GM21786 (cell line): ENCODE results near the gene DNAJA4.

Source experiments
- ATAC-seq: cut with Tn5 transposase; IDR thresholded peaks from one replicate; pipeline ENCODE4 v1.9.1; 2021; ENCODE audit not compliant: unreplicated experiment

Gene DNAJA4

DNA sequence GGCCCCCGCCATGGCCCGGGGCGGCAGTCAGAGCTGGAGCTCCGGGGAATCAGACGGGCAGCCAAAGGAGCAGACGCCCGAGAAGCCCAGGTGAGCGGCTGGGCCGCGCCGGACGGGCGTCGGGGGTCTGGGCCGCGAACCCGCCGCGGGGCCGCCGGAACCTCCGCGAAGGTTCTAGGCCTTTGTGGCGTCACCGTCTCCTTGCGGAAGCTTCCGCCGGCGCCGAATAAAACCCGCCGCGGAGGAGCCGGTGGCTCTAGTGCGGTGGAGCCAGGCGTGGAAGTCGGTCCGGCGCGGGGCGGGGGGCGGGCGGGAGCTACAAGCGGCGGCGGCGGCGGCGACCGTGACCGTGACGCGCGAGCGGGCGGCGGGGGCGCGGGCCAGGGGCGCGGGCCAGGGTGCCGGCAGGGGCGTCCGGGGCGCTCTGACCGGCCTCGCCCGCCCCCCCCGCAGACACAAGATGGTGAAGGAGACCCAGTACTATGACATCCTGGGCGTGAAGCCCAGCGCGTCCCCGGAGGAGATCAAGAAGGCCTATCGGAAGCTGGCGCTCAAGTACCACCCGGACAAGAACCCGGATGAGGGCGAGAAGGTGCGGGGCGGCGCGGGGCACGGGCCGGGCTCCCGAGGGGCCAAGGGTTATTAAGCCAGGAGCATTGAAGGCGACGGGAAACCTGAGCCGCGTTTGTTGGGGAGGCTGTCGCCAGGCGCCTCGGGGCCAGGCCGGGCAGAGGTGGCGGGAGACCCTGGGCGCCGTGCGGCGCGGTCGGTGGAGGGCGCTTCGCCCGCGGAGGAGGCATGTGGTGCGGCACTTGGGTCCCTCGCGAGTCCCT is at the start of gene DNAJA4:
Gene DNAJA4 (plus strand): TSS at position 259 of the 833 bp plus-strand sequence. CDS start 202 bp downstream, at position 461.
- no peak for ATAC-seq

DNA sequence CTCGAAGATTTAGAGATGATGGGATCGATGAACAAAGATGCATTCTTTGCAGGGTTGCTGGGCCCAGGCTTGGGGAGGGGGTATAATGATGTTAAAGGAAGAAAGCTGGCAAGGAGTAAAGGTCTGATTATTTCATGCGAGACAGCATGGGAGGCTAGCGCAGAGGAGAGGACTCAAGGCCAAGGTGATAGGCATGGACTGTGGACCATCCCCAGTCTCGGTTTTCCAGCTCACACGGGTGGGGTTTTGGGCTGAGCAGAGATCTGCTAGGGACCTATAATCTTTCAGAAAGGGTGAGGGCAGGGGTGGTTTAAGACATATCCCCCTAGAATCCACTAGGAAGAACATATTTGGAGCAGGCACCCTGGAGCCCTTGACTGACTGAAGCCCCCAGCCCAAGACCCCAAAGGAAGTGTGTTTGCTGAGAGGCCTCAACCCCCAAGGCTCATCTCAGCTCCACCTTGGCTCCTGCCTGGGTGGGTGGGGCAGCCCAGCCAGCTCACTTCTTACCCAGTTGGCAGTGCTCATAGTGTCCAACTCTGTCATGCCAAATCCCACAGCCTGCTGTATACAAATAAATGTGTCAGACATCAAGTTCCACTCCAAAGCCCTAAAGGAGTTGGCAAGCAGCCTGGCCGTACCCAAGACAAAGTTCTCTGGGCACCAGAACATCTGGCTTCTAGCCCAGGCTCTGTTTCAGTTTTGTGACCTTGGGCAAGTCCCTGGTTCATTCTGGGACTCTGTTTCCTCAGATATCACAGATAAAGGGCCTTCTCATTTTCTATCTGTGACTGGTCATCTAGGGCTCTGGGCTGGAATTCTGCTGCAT is 47.9 kb upstream of the DNAJA4 start:
- ATAC-seq, result no peak

DNA sequence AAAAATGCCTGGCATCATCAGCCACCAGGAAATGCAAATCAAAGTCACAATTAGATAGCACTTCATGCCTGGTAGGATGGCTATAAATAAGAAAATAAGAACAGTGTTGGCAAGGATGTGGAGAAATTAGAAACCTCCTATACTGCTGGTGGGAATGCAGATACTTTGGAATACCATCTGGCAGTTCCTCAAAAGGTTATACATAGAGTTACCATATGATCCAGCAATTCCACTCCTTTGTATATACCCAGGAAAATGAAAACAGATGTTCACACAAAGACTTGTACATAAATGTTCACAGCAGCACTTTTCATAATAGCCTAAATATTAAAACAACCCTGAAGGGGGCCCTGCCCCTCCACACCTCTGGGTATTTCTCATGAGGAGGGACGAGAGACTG is 43.6 kb upstream of the DNAJA4 start:
- no peak for ATAC-seq

DNA sequence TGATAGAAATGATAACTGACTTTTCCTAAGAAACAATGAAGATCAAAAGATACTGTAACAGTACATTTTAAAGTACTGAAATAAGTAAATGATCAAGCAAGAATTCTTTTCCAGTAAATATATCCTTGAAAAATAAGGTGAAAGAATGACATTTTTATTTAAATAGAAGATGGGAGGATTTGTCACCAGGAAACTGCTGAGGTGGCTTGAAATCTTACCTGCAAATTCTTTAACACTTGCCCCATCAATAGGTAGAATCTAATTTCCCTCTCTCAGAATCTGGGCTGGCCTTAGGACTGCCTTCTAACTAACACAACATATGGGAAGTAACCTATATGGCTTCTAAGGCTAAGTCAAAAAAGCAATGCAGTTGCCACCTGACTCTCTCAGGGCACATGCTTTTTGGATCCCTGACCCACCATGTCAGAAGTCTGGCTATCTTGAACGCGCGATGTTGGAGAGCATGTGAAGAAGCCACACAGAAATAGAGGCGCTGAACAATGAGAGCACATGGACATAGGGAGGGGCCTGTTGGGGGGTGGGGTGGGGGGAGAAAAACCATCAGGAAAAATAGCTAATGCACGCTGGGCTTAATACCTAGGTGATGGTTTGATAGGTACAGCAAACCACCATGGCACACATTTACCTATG is 41.5 kb upstream of the DNAJA4 start:
- no peak for ATAC-seq

DNA sequence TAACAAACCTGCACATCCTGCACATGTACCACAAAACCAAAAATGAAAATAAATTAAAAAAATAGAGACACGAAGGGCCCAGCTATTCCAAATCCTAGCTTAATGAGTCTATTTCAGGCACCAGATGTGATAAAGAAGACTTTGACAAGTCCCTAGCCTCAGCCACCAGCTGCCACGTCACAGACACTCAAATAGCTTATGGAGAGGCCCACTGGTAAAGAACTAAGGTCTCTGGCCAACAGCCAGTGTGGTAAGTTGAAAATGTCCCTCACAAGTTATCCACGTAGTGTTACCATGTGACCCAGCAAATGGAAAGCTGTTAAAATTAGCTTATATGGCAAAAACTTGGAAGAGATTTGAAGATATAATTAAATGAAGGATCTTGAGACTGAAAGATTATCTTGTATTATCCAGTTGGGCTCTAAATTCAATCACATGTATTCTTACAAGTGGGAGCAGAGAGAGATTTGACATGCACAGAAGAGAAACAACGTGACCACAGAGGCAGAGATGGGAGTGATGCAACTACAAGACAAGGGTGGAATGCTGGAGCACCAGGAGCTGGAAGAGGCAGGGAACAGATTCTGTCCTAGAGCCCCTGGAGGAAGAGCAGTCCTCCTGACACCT is 40.9 kb upstream of the DNAJA4 start:
- ATAC-seq, result no peak

DNA sequence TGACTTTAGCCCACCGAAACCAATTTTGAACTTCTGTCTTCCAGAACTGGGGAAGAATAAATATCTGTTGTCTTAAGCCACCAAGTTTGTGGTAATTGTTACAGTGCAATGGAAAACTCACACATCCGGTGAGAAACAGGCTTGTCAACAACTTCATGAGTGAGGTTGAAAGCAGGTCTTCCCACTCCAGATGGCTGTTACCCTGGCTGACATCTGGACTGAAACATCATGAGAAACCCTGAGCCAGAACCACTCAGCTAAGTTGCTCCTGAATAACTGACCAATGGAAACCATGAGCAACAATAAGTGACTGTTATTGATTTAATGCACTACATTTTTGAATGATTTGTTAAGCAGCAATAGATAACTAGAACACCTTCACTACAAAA is 40.3 kb upstream of the DNAJA4 start:
- ATAC-seq, result no peak

DNA sequence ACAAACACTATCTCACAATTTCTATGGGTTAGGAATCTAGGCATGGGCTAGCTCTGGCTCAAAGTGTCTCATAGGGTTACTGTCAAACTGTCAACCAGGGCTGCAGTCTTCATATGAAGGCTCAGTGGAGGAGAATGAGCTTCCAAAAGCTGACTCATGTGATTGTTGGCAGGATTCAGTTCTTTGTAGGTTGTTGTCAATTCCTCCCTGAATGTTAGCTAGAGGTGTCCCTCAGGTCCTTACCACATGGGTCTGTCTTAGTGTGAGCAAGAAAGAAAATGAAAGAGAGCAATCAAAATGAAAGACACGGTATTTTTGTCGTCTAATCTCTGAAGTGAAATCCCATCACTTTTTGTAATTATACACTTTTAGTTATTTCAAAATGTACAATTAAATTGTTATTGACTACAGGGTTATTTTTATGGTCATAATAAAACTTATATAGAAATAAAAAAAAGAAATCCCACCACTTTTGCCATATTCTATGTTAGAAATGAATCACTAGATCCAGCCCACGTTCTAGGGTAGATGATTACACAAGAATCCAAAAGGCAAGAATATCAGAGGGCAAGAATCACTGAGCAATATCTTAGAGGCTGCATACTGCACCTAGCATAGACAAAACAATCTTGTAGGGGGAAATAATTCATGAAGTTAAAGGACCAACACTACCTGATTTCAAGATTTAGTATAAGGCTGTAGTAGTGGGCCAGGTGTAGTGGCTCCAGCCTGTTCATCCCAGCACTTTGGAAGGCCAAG is 38.4 kb upstream of the DNAJA4 start:
- ATAC-seq, result no peak

DNA sequence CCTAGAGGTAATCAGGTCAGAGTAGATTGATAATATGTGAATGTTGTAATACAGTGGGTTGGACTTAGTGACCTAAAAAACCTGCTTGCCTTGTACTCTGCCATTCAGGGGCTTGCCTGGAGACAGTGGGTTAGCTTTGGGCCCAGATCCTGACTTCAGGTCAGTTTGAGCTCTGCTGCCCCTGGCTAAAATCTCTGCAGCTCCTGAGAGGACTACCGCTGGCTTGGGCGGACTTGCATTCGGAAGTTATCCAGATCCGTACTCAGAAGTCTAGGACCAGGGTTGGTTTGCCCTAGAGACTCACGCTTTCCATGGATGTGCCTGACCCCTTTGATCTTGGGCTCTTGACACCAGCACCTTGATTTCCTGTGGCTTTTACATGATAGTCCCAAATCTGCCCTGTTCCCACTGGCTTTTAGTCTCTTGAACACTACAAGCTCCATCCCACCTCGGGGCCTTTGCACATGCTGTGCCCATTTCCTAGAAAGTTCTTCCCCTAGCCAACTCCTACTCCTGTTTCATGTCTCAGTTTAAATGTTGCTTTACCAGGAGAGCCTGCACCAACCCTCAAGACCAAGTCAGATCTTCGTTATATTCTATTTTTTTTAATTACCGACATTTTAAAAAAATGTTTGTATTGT is 35.9 kb upstream of the DNAJA4 start:
- ATAC-seq, result no peak

DNA sequence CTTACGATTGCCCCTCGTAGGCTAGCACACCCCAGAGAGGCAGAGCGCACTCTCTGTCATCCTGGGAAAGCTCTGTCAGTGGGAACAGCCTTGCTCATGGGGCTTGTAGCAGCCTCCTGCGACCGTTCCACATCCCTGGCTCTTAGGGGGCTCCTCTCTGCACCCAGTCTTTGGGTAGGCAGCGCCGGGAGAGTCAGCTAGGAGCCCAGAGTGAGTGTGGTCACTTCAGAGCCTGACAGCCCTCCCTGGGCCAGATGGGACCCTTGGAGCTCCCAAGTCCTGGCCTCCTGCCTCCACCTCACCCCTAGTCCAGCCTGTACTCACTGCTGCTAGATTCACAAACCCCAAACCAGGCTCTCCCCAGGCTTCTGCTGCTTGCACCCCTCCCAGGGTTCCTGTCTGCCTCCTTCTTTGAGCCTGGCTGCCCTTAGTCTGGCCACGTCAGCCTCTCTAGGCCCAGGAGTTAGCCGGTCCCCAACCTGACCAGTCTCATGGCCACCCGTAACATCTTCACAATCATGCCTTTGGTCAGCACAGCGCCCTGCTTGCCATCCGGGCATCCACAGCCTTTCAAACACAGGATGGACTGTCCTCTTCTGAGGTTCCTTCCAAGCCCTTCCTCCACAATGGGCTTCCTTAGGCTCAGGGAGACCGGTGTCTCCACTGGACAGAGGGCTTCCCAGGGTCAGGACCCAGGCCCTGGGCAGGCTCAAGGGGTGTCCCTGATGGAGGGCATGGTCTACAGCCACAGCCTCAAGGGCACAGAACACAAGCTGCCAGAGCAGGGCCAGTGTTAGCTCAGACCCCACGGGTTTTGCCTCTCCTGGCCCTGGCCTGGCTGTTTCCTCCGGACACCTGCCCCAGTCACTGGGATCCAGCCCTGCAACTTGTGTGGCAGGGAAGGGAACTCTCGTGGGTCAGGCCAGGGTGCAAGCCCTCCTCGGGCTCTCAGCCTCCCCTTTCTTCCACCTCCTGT is 34.6 kb upstream of the DNAJA4 start:
- no peak for ATAC-seq

DNA sequence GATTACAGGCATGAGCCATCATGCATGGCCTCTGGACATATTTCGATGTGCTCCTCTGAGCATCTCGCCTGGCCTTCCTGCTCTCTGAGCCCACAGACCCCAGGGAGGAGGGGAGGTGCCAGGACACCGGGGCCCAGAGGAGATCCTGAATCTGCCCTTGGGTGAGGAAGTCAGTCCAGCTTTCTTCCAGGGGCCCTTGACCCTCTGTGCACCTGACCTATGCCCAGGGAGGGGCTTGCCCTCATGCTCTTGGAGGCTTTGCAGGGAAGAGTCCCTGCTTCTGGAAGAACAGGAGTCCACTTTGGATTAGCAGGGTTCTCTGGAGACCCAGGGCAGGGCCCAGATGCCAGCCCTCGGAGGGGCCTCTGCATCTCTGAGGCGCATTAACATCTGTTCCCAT is 31.4 kb upstream of the DNAJA4 start:
- ATAC-seq, result no peak

DNA sequence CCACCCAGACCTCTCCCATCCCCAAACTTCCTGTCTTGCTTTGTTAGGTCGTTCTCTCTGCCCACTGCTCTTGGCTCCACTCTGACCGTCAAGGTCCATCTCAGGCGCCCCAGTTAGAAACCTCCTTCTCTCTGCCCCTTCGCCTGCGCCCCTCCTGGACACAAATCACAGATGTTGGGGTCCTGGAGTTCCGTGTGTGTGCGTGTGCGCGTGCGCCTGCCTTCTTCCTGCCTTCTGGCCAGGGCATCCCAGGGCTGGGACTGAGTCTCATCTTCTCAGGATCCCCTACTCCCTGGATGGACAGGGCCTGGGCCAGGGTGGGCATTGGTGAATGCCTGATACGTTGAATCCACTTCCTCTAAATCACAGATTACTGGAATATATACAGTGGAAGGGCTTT is 30.9 kb upstream of the DNAJA4 start:
- ATAC-seq, result no peak

DNA sequence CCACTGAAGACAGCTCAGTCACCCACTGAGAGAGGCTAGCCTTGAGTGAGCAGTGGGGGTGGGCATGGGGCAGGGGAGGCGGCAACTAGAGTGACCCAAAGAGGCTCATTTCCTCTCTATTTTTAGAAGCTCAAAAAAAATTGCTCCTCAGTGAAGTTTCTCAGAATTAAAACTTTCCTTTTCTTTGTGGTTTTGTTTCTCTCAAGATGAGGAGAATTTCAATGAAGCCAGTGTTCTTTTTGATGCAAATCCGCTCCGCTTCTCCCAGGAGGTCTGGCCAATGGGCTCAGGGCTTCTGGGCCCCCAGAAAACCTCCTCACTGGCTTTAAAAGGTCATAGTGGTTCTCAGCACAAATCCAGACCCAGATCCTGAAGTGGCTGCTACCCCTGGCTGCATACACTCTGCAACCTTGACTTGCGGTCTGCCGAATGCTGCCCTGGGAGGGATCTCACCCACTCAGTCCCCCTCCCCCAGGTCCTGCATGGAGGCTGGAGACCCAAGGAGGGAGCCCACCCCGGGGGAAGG is 29.8 kb upstream of the DNAJA4 start, which contains the start of gene ACSBG1:
Gene ACSBG1 (minus strand): TSS at position 51 of the 526 bp plus-strand sequence. CDS start 64 bp downstream, outside the sequence.
- no peak for ATAC-seq

DNA sequence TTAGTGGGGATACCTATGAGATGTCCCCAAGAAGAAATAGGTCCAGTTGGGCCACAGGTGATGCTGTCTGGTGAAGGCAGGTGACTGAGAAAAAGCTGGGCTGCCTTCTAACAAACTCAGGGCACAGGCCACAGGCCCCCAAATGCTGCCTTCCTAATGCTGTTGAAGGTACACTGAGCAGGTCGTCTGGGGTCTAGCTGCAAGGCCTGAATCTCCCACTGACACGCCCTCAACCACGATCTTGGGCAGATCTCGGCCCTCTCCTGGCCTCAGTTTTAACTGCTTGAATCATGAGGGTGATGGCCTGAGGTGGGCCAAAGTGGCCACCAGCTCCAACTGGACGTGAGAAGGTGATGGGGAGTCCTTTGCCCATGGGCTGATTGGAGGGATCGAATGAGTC is 27.9 kb upstream of the DNAJA4 start:
- no peak for ATAC-seq

DNA sequence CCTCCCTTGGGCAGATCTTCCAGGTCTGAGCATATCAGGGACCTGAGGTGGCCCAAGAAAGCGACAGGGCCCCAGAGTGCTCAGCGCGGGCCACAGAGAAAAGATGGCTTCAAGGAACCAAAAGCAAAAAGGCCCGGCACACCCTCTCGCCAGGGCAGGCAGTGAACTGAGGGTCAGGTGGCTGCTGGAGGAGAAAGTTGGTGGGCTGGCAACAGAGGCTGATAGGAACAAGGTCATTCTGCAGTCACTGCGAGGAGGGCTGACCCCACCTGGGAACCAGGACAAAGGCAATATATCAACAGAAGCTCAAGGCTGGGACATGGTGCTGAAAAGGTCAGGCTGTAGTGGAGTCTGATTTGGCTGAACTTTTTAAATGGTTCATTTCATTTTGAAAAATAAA is 27.2 kb upstream of the DNAJA4 start:
- no peak for ATAC-seq

DNA sequence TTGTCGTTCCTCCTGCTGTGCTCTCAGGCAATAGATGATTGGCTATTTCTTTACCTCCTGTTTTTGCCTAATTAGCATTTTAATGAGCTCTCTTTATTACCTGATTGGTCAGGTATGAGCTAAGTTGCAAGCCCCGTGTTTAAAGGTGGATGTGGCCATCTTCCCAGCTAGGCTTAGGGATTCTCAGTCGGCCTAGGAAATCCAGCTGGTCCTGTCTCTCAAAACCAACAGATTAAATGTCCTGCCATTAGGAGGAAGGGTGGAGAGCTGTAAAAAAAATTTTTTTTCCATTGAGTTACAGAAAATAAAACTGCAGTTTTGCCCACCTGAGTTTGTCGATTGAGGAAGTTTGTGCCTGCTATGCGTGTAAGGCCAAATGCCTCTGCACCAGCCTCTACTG is 24.6 kb upstream of the DNAJA4 start:
- ATAC-seq, result no peak

DNA sequence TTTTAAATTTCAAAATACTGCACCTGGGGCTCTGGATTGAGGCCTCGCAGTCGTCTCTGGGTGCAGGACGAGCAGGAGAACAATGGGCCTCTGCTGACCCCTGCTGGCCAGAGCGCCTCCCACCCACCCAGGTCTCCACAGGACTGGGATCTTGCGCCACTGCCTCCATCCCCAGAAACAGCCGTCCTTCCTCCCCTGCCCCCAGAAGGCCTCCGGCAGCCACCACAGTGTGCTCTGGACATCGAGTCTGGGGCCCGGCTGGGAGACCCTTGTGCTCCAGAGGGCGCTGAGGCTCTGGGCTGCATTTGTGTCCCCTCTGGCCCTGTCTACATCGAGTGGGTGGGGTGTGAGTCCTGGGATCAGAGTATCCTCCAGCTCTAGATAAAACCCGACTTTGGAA is 23.3 kb upstream of the DNAJA4 start:
- ATAC-seq, result no peak

DNA sequence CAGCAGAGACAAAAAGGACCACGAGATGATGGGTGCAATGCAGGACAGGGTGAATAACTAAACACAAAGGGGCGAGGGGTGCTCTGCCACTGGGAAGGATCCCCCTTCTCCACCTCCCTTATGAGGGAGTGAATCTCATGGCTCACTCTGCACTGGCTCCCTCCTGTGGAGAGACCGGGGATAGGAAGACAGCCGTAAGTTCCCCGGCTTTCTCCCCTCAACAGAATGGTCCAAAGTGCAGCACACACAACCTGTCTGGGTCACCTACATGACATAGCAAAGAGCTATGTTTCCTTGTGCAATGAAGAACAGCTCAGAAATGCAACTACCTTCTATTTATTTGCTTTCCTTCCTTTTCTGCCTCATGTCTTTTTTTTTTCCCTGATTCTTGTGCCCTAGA is 22.2 kb upstream of the DNAJA4 start:
- no peak for ATAC-seq

DNA sequence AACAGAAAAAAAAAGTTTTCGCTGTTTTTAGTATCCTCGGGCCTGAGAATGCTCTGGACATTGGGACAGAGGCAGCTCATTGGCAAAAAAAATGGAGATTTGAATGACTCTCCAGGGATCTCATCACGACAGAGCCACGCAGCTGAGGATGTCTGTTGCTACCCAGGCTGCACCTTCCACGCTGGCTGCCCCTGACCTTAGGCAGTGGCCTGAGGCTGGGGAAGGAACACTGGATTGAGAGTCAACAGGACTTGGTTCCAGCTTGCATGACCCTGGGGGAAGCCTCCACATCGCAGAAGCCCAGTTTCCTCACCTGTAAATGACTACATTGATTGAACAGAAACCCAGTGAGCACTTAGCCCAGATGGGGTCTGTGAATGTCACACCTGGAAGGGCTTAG is 21.3 kb upstream of the DNAJA4 start:
- ATAC-seq, result no peak
